Duodenal mucosa (tissue), 2 donors: ENCODE results near the gene LRRC8C.
"Not testable (repeated sequence)": the region's sequence is repeated elsewhere in the genome, so short reads cannot be mapped to it uniquely, and the experiment has no call there.

Source experiments
- H3K27ac ChIP-seq: one replicate; pipeline ENCODE4 v1.7.0; 2013; ENCODE audit warnings: low read depth, low read length
- H3K27me3 ChIP-seq, 2 donors: one replicate each; pipeline ENCODE4 v1.7.0; 2013; ENCODE audit warnings: low read length in 2 of 2, control low read depth in 1 of 2; ENCODE audit not compliant: insufficient read depth in 2 of 2, control insufficient read depth in 1 of 2
- H3K36me3 ChIP-seq, 2 donors: one replicate each; pipeline ENCODE4 v1.7.0; 2013; ENCODE audit warnings: low read length in 2 of 2, control low read depth in 1 of 2; ENCODE audit not compliant: insufficient read depth in 2 of 2, control insufficient read depth in 1 of 2
- H3K4me1 ChIP-seq, 2 donors: one replicate each; pipeline ENCODE4 v1.7.0; 2013; ENCODE audit warnings: low read length in 2 of 2, control low read depth in 1 of 2; ENCODE audit not compliant: insufficient read depth in 2 of 2, control insufficient read depth in 1 of 2
- H3K4me3 ChIP-seq, 2 donors: one replicate each; pipeline ENCODE4 v1.7.0; 2013; ENCODE audit warnings: low read length in 2 of 2, low read depth in 1 of 2
- H3K9ac ChIP-seq, 2 donors: one replicate each; pipeline ENCODE4 v1.7.0; 2013; ENCODE audit warnings: low read length in 2 of 2, low read depth in 1 of 2
- H3K9me3 ChIP-seq, 2 donors: one replicate each; pipeline ENCODE4 v1.7.0; 2013; ENCODE audit warnings: low read length in 2 of 2, control low read depth in 1 of 2; ENCODE audit not compliant: control insufficient read depth in 1 of 2

The LRRC8C gene

GRCh38 chr1:89632657-89633247, at the start of gene LRRC8C:
TSS of gene LRRC8C (plus strand) at chr1:89633120. CDS start at chr1:89686474, 53,354 bp downstream.
- Histone ChIP-seq H3K27ac (peak within 1 kb of the TSS; percentile 74), H3K36me3 (no peaks in the 10 kb centered on the region), H3K9me3 (no peaks in the 10 kb centered on the region), H3K4me1 (peaks cover 12 to 15% of the 10 kb centered on the region in 2 donors), H3K27me3 (peaks cover 0 to 3% of the 10 kb centered on the region in 2 donors), H3K9ac (peak within 1 kb of the TSS; percentile 65 to 71), H3K4me3 (peak within 1 kb of the TSS; percentile 75 to 76)

GRCh38 chr1:89584211-89584610, 48.7 kb upstream of the LRRC8C start:
- Histone ChIP-seq H3K9ac (no peak overlapping the region), H3K9me3 (no peaks in the 10 kb centered on the region), H3K36me3 (peaks cover 19 to 35% of the 10 kb centered on the region in 2 donors), H3K27me3 (no peaks in the 10 kb centered on the region), H3K4me1 (peaks cover 0 to 7% of the 10 kb centered on the region in 2 donors), H3K4me3 (no peak overlapping the region), H3K27ac (no peak overlapping the region)

- peaks cover 0 to 7% of the 10 kb centered on the region in 2 donors for H3K4me1 ChIP-seq
- H3K27me3 ChIP-seq: no peaks in the 10 kb centered on the region
- no peak overlapping the region for H3K9ac ChIP-seq
- no peaks in the 10 kb centered on the region for H3K9me3 ChIP-seq
- no peak overlapping the region for H3K4me3 ChIP-seq
- no peak overlapping the region for H3K27ac ChIP-seq
- H3K36me3 ChIP-seq: peaks cover 17 to 35% of the 10 kb centered on the region in 2 donors
Measured at GRCh38 chr1:89584781-89585180, 48.1 kb upstream of the LRRC8C start.

- Histone ChIP-seq H3K4me3 (no peak overlapping the region), H3K27me3 (no peaks in the 10 kb centered on the region), H3K4me1 (peaks cover 0 to 7% of the 10 kb centered on the region in 2 donors), H3K9me3 (no peaks in the 10 kb centered on the region), H3K27ac (no peak overlapping the region), H3K9ac (no peak overlapping the region), H3K36me3 (peaks cover 10 to 18% of the 10 kb centered on the region in 2 donors)
Measured at GRCh38 chr1:89587729-89588161, 45.2 kb upstream of the LRRC8C start.

- H3K27ac ChIP-seq: no peak overlapping the region
- H3K4me3 ChIP-seq: no peak overlapping the region
- H3K9ac ChIP-seq: no peak overlapping the region
- H3K27me3 ChIP-seq: no peaks in the 10 kb centered on the region
- H3K9me3 ChIP-seq: no peaks in the 10 kb centered on the region
- peaks cover 0 to 7% of the 10 kb centered on the region in 2 donors for H3K4me1 ChIP-seq
- peaks cover 6 to 10% of the 10 kb centered on the region in 2 donors for H3K36me3 ChIP-seq
Measured at GRCh38 chr1:89588480-89588879, 44.4 kb upstream of the LRRC8C start.

GRCh38 chr1:89589515-89589914, 43.4 kb upstream of the LRRC8C start:
- Histone ChIP-seq H3K9ac (no peak overlapping the region), H3K27me3 (no peaks in the 10 kb centered on the region), H3K4me3 (no peak overlapping the region), H3K4me1 (peaks cover 0 to 7% of the 10 kb centered on the region in 2 donors), H3K27ac (no peak overlapping the region), H3K9me3 (no peaks in the 10 kb centered on the region), H3K36me3 (peaks cover 0 to 3% of the 10 kb centered on the region in 2 donors)

GRCh38 chr1:89590341-89591080, 42.4 kb upstream of the LRRC8C start:
- H3K9ac ChIP-seq: no peak overlapping the region
- H3K27me3 ChIP-seq: no peaks in the 10 kb centered on the region
- H3K9me3 ChIP-seq: no peaks in the 10 kb centered on the region
- H3K4me1 ChIP-seq: peaks cover 0 to 7% of the 10 kb centered on the region in 2 donors
- H3K36me3 ChIP-seq: no peaks in the 10 kb centered on the region
- no peak overlapping the region for H3K4me3 ChIP-seq
- H3K27ac ChIP-seq: no peak overlapping the region

- H3K27me3 ChIP-seq, H3K36me3 ChIP-seq, H3K4me3 ChIP-seq, H3K27ac ChIP-seq, H3K9ac ChIP-seq, H3K4me1 ChIP-seq, H3K9me3 ChIP-seq: not testable (repeated sequence)
Measured at GRCh38 chr1:89592861-89593302, 40.0 kb upstream of the LRRC8C start.

- Histone ChIP-seq H3K27ac (no peak overlapping the region), H3K36me3 (no peaks in the 10 kb centered on the region), H3K27me3 (no peaks in the 10 kb centered on the region), H3K4me1 (no peaks in the 10 kb centered on the region), H3K9me3 (no peaks in the 10 kb centered on the region), H3K4me3 (no peak overlapping the region), H3K9ac (no peak overlapping the region)
Measured at GRCh38 chr1:89594096-89594740, 38.7 kb upstream of the LRRC8C start.

- Histone ChIP-seq H3K36me3 (no peaks in the 10 kb centered on the region), H3K27ac (no peak overlapping the region), H3K4me1 (no peaks in the 10 kb centered on the region), H3K4me3 (no peak overlapping the region), H3K27me3 (no peaks in the 10 kb centered on the region), H3K9ac (no peak overlapping the region), H3K9me3 (no peaks in the 10 kb centered on the region)
Measured at GRCh38 chr1:89596698-89597097, 36.2 kb upstream of the LRRC8C start.
